SH-SY5Y (cell line): ENCODE measurements around the gene PSMB9.

Experiments used
- GATA2 ChIP-seq: IDR thresholded peaks from 2 replicates; pipeline ENCODE4 v1.6.1; 2011; ENCODE audit warnings: mild to moderate bottlenecking, low read depth, low read length
- GATA3 ChIP-seq: IDR thresholded peaks from 2 replicates; pipeline ENCODE4 v1.6.1; 2011; ENCODE audit warnings: low read depth, mild to moderate bottlenecking, low read length, moderate library complexity

- TF ChIP-seq GATA2 = no peak
- TF ChIP-seq GATA3 = no peak
These were observed 16.3 kb upstream of the PSMB9 start for GRCh38 chr6:32837651-32838113.
